ENCODE data around the gene RCHY1. TPM values are rescaled to one million over a fixed set of nuclear protein-coding genes. Genes with fewer than 3 reads are reported as not detected.
A peak's percentile ranks its signal among the peaks of the same experiment; 100 is the strongest.

Gene RCHY1
- total and polyA plus RNA-seq, 2 donors (not counting 1 experiment from before 2014, with no cell fraction given), result 34.5 to 49.3 TPM

DNA sequence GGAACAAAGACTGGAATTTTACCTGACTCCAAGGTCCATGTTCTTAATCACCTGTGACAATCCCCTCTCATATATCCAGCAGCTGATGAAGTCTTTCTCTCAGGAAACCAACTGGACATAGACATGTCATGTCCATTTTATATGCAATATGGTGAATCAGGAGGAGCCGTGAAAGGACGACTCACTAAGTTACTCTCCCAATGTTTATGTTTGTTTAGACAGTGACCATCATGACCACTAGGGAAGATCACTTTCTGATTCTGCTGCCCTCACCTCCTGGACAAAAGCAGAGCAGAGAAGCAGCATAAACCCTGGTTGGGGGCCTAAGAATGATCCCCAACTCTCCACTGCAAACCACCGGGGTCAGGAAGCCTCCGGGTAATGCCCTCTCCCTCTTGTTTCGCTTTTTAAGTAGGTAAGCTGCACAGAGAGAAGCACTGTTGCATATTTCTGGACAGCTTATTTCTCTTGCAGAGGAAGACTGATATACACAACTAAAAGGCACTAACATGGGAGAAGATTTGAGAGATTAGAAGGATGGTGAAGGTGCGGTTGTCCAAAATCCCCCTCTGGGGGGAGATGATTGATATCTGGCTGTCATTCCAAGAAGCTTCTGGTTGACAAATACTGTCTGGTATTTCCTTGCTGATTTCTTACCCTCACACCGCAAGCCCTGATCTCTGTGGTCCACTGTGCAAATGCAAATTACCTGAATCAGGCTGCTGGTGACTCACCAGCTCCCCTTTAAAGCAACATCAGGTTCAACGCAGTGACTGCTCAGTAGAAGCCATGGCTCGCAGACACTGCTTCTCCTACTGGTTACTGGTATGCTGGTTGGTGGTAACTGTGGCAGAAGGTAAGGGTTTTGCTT lies 41.3 kb upstream of the RCHY1 start, which contains the start of gene ODAPH:
TSS of gene ODAPH (plus strand) at position 773 of the 871 bp plus-strand sequence. CDS start at position 790, 17 bp downstream.
- Histone ChIP-seq H3K27me3 (ENCODE audit: control insufficient read depth, insufficient read depth, low read length) (no peaks in the 10 kb centered on the region), H3K36me3 (ENCODE audit: control insufficient read depth, insufficient read depth, low read length) (no peaks in the 10 kb centered on the region), H3K4me2 (ENCODE audit: extremely low read depth, insufficient read depth, low read length) (no peak within 1 kb of the TSS), H3K79me2 (ENCODE audit: control insufficient read depth, insufficient read depth, low read length) (no peaks in the 10 kb centered on the region), H3K4me3 (replicated peaks in 1 of 4; ENCODE audit: control extremely low read depth in 1 of 4, insufficient read depth in 1 of 4, low read depth in 3 of 4, low read length in 4 of 4) (no peak within 1 kb of the TSS), H3K27ac (ENCODE audit: insufficient read depth, low read length) (no peak within 1 kb of the TSS), H3K9ac (ENCODE audit: insufficient read depth, low read length) (no peak within 1 kb of the TSS), H3K9me3 (ENCODE audit: control insufficient read depth, insufficient read depth, low read depth, low read length) (no peaks in the 10 kb centered on the region), H2AFZ (ENCODE audit: low read length) (no peak within 1 kb of the TSS), H4K20me1 (ENCODE audit: control insufficient read depth, extremely low read depth, insufficient read depth, low read length) (no peaks in the 10 kb centered on the region), H3K4me1 (ENCODE audit: control insufficient read depth, extremely low read depth, insufficient read depth, low read length) (no peaks in the 10 kb centered on the region)
- DNase-seq (ENCODE audit: low read depth in 2 of 2), result peak in 1 of 2 donors; percentile 92
- TF ChIP-seq EZH2 (IDR thresholded peaks at IDR 0.05; ENCODE audit: low read length, missing control alignments), result no peak

DNA sequence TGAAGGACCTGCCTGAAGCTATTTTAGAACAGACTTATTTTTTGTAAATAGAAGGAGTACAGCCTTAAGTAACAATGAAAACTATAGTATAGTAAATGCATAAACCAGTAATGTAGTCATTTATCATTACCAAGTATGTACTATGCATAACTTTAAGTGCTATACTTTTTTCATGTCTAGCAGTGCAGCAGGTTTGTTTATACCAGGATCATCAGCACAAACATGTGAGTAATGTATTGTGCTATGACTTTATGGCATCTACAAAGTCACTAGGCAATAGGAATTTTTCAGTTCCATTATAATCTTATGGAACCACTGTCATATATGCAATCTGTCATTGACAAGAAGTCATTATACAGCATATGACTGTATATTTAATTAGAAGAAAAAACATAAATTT lies 38.2 kb upstream of the RCHY1 start:
- Histone ChIP-seq H2AFZ (ENCODE audit: low read length) (no peak overlapping the region), H3K4me2 (ENCODE audit: extremely low read depth, insufficient read depth, low read length) (no peak overlapping the region), H4K20me1 (ENCODE audit: control insufficient read depth, extremely low read depth, insufficient read depth, low read length) (no peaks in the 10 kb centered on the region), H3K4me3 (replicated peaks in 1 of 4; ENCODE audit: control extremely low read depth in 1 of 4, insufficient read depth in 1 of 4, low read depth in 3 of 4, low read length in 4 of 4) (no peak overlapping the region), H3K27me3 (ENCODE audit: control insufficient read depth, insufficient read depth, low read length) (no peaks in the 10 kb centered on the region), H3K27ac (ENCODE audit: insufficient read depth, low read length) (no peak overlapping the region), H3K9me3 (ENCODE audit: control insufficient read depth, insufficient read depth, low read depth, low read length) (no peaks in the 10 kb centered on the region), H3K4me1 (ENCODE audit: control insufficient read depth, extremely low read depth, insufficient read depth, low read length) (no peaks in the 10 kb centered on the region), H3K9ac (ENCODE audit: insufficient read depth, low read length) (no peak overlapping the region), H3K79me2 (ENCODE audit: control insufficient read depth, insufficient read depth, low read length) (no peaks in the 10 kb centered on the region), H3K36me3 (ENCODE audit: control insufficient read depth, insufficient read depth, low read length) (no peaks in the 10 kb centered on the region)
- TF ChIP-seq, protein P1, sequence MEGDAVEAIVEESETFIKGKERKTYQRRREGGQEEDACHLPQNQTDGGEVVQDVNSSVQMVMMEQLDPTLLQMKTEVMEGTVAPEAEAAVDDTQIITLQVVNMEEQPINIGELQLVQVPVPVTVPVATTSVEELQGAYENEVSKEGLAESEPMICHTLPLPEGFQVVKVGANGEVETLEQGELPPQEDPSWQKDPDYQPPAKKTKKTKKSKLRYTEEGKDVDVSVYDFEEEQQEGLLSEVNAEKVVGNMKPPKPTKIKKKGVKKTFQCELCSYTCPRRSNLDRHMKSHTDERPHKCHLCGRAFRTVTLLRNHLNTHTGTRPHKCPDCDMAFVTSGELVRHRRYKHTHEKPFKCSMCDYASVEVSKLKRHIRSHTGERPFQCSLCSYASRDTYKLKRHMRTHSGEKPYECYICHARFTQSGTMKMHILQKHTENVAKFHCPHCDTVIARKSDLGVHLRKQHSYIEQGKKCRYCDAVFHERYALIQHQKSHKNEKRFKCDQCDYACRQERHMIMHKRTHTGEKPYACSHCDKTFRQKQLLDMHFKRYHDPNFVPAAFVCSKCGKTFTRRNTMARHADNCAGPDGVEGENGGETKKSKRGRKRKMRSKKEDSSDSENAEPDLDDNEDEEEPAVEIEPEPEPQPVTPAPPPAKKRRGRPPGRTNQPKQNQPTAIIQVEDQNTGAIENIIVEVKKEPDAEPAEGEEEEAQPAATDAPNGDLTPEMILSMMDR (conservative IDR thresholded peaks at IDR 0.05 in 1 of 2, IDR thresholded peaks at IDR 0.05 in 1 of 2; ENCODE audit: low read depth in 1 of 2, low read length in 2 of 2), result no peak
- no peak for TF ChIP-seq EZH2 (IDR thresholded peaks at IDR 0.05; ENCODE audit: low read length, missing control alignments)
- DNase-seq (ENCODE audit: low read depth in 2 of 2), result no peak

DNA sequence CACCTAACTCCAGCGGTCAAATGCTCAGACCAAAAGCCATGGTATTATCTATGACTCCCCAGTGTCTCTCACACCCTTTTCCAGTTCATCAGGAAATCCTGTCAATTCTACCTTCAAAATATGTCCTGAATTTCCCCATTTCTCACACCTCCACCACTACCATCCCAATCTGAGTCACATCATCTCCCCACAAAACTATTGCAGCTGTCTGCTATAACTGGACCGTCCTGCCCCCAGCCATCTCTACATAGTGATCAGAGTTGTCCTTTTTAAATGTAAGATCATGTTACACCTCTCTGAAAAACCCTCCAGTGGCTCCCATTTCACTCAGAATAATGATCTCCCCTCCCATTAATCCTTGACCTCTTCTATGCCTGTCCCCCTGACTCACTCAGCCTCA lies 34.8 kb upstream of the RCHY1 start:
- Histone ChIP-seq H3K4me2 (ENCODE audit: extremely low read depth, insufficient read depth, low read length) (no peak overlapping the region), H3K4me1 (ENCODE audit: control insufficient read depth, extremely low read depth, insufficient read depth, low read length) (no peaks in the 10 kb centered on the region), H3K27me3 (ENCODE audit: control insufficient read depth, insufficient read depth, low read length) (no peaks in the 10 kb centered on the region), H3K79me2 (ENCODE audit: control insufficient read depth, insufficient read depth, low read length) (no peaks in the 10 kb centered on the region), H3K27ac (ENCODE audit: insufficient read depth, low read length) (no peak overlapping the region), H3K36me3 (ENCODE audit: control insufficient read depth, insufficient read depth, low read length) (no peaks in the 10 kb centered on the region), H4K20me1 (ENCODE audit: control insufficient read depth, extremely low read depth, insufficient read depth, low read length) (no peaks in the 10 kb centered on the region), H3K9me3 (ENCODE audit: control insufficient read depth, insufficient read depth, low read depth, low read length) (no peaks in the 10 kb centered on the region), H2AFZ (ENCODE audit: low read length) (no peak overlapping the region), H3K4me3 (replicated peaks in 1 of 4; ENCODE audit: control extremely low read depth in 1 of 4, insufficient read depth in 1 of 4, low read depth in 3 of 4, low read length in 4 of 4) (no peak overlapping the region), H3K9ac (ENCODE audit: insufficient read depth, low read length) (no peak overlapping the region)
- DNase-seq (ENCODE audit: low read depth in 2 of 2), result no peak
- TF ChIP-seq, protein P1 (conservative IDR thresholded peaks at IDR 0.05 in 1 of 2, IDR thresholded peaks at IDR 0.05 in 1 of 2; ENCODE audit: low read depth in 1 of 2, low read length in 2 of 2), result no peak
- no peak for TF ChIP-seq EZH2 (IDR thresholded peaks at IDR 0.05; ENCODE audit: low read length, missing control alignments)
